ENCODE results near the gene LSM7.

Gene LSM7

DNA sequence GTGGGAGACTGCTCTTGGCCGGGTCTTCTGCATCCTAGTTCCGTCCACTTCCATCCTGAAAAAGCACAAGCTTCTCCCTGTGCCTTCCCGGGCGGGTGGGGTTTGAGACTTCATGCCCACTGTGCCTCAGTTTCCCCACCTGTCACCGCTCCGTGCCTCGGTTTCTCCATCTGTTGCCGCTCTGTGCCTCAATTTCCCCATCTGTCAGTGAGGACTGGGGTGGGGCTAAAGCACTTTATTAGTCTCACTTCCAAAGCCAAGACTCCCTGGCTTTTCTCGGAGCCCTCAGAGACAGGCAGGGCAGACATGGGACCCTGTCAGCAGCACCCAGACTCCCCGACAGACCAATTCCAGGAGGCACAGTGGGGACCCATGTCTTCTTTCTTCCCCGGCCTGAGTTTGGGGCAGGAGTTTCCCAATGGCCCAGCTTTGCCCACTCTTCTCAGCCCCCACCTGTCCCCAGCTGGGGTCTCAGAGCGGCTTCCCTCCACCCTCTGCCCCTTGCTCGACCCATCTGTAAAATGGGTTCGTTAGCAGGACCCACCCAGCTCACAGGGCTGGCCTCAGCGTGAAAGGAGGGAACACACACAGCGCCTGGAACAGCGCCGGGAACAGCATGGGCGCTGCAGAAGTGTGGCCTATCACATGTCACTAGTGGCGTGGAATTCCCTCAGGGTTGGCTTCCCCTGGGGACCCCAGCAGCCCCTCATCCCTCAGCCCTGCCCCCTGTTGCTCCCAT is 41.8 kb downstream of the LSM7 start:
- TF ChIP-seq, protein P1, sequence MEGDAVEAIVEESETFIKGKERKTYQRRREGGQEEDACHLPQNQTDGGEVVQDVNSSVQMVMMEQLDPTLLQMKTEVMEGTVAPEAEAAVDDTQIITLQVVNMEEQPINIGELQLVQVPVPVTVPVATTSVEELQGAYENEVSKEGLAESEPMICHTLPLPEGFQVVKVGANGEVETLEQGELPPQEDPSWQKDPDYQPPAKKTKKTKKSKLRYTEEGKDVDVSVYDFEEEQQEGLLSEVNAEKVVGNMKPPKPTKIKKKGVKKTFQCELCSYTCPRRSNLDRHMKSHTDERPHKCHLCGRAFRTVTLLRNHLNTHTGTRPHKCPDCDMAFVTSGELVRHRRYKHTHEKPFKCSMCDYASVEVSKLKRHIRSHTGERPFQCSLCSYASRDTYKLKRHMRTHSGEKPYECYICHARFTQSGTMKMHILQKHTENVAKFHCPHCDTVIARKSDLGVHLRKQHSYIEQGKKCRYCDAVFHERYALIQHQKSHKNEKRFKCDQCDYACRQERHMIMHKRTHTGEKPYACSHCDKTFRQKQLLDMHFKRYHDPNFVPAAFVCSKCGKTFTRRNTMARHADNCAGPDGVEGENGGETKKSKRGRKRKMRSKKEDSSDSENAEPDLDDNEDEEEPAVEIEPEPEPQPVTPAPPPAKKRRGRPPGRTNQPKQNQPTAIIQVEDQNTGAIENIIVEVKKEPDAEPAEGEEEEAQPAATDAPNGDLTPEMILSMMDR (IDR thresholded peaks at IDR 0.05): no peak

DNA sequence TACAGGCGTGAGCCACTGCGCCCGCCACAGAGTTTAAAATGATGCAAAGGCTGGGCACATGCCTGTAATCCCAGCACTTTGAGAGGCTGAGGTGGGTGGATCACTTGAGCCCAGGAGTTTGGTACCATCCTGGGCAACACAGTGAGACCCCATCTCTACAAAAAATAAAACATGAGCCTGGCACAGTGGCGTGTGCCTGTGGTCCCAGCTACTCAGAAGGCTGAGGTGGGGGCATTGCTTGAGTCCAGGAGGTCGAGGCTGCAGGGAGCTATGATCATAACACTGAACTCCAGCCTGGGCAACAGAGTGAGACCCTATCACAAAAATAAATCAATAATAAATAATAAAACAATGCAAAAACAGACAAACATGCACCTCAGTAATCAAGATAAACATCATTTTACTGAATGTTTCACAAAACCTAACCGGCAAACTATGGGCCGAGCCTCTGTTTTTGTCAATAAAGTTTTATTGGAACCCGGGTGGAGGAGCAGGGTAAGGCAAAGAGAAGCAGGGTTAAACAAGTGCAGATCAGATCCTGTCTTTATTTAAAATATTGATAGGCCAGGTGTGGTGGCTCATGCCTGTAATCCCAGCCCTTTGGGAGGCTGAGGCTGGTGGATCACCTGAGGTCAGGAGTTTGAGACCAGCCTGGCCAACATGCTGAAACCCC is 44.4 kb downstream of the LSM7 start:
- TF ChIP-seq, protein P1 (IDR thresholded peaks at IDR 0.05): no peak

DNA sequence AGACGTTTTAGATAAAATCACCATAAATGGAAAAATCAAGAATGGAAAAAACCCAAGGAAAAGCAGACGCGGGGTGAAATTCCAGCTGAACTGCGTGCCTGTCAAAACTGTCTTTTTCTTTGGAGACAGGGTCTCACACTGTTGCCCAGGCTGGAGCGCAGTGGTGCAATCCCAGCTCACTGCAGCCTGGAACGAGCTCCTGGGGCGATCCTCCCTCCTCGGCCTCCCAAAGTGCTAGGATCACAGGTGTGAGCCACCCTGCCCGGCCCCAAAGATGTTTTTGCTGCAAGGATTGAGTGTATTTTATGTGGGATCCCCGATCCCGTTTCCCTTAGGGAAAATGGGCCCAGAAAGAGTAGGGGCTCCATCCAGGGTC is 45.5 kb downstream of the LSM7 start:
- TF ChIP-seq, protein P1 (IDR thresholded peaks at IDR 0.05): no peak

DNA sequence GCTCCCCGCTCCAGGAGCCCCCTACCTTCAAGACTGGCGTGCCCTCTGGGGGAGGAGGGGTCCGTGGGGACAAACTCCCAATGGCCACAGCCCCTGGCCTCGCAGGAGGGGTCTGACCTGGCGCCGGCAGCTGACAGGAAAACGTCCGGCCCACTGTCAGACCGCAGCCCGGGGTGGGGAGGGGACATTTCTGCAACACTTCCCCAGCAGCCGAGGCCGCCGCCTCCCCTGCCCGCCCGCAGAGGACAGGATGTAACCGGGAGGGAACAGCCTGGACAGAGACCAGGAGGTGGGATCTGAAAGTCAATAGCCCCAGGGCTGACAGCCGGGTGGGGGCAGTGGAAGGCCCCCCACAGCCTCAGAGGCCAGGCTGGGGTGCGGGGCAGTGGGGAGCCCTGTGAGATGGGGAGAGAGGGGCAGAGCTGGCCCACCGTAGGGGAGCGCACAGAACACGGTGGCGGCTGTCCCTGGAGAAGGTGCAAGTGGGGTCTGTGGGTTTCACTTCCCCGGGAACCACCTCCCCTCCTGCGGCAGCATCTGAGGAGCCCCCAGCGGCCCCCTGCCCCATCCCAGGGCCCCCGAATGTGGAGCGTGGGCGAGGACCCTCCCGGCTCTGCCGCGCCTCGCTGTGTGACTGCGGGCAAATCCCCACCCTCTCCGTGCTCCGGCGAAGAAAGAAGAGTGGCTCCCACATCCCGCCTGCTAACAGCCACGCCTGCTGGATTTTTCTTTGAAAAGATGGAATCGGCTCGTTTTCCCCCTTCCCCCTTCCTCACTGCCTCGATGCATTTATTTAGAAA is 46.1 kb downstream of the LSM7 start, which contains the start of gene PEAK3:
TSS of gene PEAK3 (minus strand) at position 114 of the 800 bp plus-strand sequence. CDS start 1,244 bp downstream, outside the sequence.
- TF ChIP-seq, protein P1 (IDR thresholded peaks at IDR 0.05): no peak

DNA sequence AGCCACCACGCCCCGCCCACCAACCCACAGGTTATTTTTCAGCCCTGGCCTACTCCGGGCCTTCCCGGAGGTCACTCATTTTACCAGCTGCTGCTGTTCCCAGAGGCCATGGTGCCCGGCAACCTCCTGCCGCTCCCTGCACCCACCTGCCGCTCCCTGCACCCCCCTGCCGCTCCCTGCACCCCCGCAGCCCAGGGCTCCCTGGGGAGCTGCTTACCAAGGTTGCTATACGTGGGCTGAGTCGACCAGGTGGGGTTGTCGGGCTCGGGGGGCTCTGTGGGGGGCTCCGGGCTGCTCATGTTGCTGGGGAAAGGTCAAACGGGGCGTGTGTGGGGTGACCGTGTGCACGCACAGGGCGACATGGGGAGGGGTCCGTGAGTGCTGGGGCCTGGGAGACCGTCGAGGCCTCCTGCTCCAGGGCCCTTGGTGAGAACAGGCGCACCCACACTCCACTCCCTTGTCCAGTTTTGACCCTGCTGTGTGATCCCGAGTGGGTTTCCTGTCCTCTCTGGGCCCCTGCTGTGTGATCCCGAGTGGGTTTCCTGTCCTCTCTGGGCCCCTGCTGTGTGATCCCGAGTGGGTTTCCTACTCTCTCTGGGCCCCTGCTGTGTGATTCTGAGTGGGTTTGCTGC is 47.6 kb downstream of the LSM7 start:
- TF ChIP-seq, protein P1 (IDR thresholded peaks at IDR 0.05): no peak

DNA sequence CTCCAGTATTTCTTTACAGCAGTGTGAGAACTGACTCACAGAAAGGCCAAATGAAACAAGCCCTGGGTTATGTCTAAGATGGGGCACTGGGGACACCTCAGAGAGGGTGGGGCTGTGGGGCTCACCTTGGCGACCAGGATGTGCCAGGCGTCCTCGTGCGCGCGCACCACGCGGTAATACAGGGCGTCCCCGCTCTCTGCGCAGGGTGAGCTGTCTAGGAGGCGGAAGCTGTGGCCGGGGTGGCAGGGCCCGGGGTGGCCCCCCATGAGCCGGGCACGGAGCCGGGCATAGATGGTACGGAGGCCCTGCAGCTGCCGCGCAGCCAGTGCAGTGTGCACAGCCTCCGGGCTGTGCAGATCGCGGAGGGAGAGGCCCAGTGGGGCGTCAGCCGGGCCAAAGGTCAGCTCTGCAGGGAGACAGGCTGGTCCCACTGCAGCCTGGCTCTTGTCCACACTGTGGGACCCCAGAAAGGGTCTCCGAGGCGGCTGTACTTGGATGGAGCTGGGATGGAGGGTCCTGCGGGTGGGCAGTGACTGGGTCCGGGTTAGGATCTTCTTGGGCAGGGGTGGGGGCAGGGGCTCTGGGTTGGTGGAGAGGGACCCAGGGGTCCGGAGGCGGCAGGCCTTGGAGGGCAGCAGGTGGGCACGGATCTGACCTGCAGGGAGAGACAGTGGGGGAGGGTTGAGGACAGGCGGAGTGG is 49.8 kb downstream of the LSM7 start:
- TF ChIP-seq, protein P1 (IDR thresholded peaks at IDR 0.05): no peak

DNA sequence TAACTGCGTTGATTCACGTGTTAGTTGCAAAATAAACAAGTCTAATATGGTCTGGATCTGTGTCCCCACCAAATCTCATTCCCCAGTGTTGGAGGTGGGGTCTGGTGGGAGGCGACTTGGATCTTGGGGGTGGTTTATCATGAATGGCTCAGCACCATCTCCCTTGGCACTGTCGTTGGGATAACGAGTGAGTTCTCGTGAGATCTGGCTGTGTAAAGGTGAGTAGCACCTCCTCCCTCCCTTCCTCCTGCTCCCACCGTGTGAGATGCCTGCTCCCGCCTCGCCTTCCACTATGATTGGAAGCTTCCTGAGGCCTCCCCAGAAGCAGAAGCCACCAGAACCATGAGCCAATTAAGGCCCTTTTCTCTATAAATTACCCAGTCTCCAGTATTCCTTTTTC is 51.2 kb downstream of the LSM7 start:
- TF ChIP-seq, protein P1 (IDR thresholded peaks at IDR 0.05): no peak

Measured in LNCAP (cell line).